Sigmoid colon (tissue), 7 donors: ENCODE measurements around the gene GRIN1. TPM values are rescaled to one million over a fixed set of nuclear protein-coding genes. Genes with fewer than 3 reads are reported as not detected.
A peak's percentile ranks its signal among the peaks of the same experiment; 100 is the strongest.

Source experiments
- DNase-seq: peaks from one replicate; pipeline ENCODE4 v3.0.0-alpha.2; 2019
- H3K27ac ChIP-seq, 4 donors: fragments of 200-600 bp; sonication (generic); one replicate each; pipeline ENCODE4 v1.5.1; 2016 to 2019; ENCODE audit warnings: mild to moderate bottlenecking in 1 of 4
- H3K27me3 ChIP-seq, 3 donors: fragments of 200-600 bp; sonication (generic); one replicate each; pipeline ENCODE4 v1.5.1; 2019; ENCODE audit warnings: mild to moderate bottlenecking in 1 of 3
- H3K36me3 ChIP-seq, 4 donors: fragments of 200-600 bp; sonication (generic); one replicate each; pipeline ENCODE4 v1.5.1; 2016 to 2019
- H3K4me1 ChIP-seq, 4 donors: fragments of 200-600 bp; sonication (generic); one replicate each; pipeline ENCODE4 v1.5.1; 2017 to 2019
- H3K4me3 ChIP-seq, 4 donors: fragments of 200-600 bp; sonication (generic); one replicate each; pipeline ENCODE4 v1.5.1; 2017 to 2019; ENCODE audit warnings: mild to moderate bottlenecking in 2 of 4, moderate library complexity in 1 of 4
- H3K9me3 ChIP-seq, 4 donors: fragments of 200-600 bp in 3 of 4; sonication (generic) in 3 of 4; one replicate each; pipeline versions ENCODE4 v1.5.1 to v1.6.1; 2013 to 2019
- EP300 ChIP-seq, 4 donors: sonication (generic); formaldehyde crosslinking; IDR thresholded peaks; one replicate each; pipeline ENCODE4 v1.6.1; 2017; ENCODE audit warnings: antibody characterized with exemption in 4 of 4
- POLR2A ChIP-seq, 2 donors: fragments of 450-650 bp; IDR thresholded peaks; one replicate each; pipeline ENCODE4 v1.6.1; 2016; ENCODE audit warnings: antibody characterized with exemption in 2 of 2, mild to moderate bottlenecking in 2 of 2, moderate library complexity in 2 of 2
- POLR2AphosphoS5 ChIP-seq, 4 donors: sonication (generic); formaldehyde crosslinking; IDR thresholded peaks; one replicate each; pipeline ENCODE4 v1.6.1; 2017; ENCODE audit warnings: antibody characterized with exemption in 4 of 4
- WGBS, 2 donors: extraction: QIAGEN DNeasy Blood & Tissue Kit; methylation state at CpG; one replicate each; pipeline ENCODE4 v1.1.7; 2013; 5-methylcytosine and 5-hydroxymethylcytosine counted together
- intact Hi-C: fragments of 100-400 bp; cut with DNase I; formaldehyde crosslinking; loops from one replicate; pipeline ENCODE4 v1.15.1; 2023
- polyA plus RNA-seq, 3 donors: library from polyadenylated mRNA; stranded (reverse); fragments of 200-250 nt; gene quantifications; one replicate each; pipeline ENCODE4 v1.2.3, GENCODE V29; 2013
- total RNA-seq, 4 donors: library from RNA; depleted of rRNA; stranded (reverse); fragments of >200 nt; gene quantifications; one replicate each; pipeline ENCODE4 v1.1.0, GENCODE V29; 2016
- TF ChIP-seq, protein P1 (sequence below), 4 experiments: fragments of 450-650 bp in 3 of 4; fragments of 200-600 bp in 1 of 4; IDR thresholded peaks; one replicate each; pipeline ENCODE4 v1.5.1; 2016 to 2019; ENCODE audit warnings: antibody characterized with exemption in 4 of 4, mild to moderate bottlenecking in 3 of 4, moderate library complexity in 2 of 4
- donor health status: healthy with polysubstance abuse.
- donor health status: Bipolar disorder and iron deficiency.
- donor health status: healthy.

The GRIN1 gene
- total and polyA plus RNA-seq, 7 donors: 0.16 to 1.1 (median 0.41) TPM; not detected in 2

DNA sequence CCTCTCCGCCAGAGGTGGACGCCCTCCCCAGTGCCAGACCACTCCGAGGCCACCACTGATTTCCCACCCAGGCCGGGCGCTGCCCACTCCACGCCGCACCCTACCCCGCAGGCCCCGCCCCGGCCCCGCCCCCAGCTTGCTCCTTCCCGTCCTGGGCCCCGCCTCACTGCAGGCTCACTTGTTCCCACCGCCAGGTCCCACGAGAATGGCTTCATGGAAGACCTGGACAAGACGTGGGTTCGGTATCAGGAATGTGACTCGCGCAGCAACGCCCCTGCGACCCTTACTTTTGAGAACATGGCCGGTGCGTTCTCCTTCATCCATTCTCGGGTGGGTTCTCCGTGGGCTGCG, 24.4 kb downstream of the GRIN1 start:
- intact Hi-C loops: no loop called here
- Histone ChIP-seq H3K9me3 (no peaks in the 10 kb centered on the region), H3K27me3 (peaks cover 93 to 100% (median 100%) of the 10 kb centered on the region in 3 donors), H3K4me3 (peak overlapping the region in 2 of 4 donors; percentile 23 to 33), H3K27ac (no peak overlapping the region), H3K36me3 (no peaks in the 10 kb centered on the region), H3K4me1 (peaks cover 0 to 38% (median 36%) of the 10 kb centered on the region in 4 donors)
- TF ChIP-seq POLR2AphosphoS5 (IDR thresholded peaks at IDR 0.05) (no peak), POLR2A (IDR thresholded peaks at IDR 0.05) (no peak), EP300 (IDR thresholded peaks at IDR 0.05) (no peak)
- TF ChIP-seq, protein P1, sequence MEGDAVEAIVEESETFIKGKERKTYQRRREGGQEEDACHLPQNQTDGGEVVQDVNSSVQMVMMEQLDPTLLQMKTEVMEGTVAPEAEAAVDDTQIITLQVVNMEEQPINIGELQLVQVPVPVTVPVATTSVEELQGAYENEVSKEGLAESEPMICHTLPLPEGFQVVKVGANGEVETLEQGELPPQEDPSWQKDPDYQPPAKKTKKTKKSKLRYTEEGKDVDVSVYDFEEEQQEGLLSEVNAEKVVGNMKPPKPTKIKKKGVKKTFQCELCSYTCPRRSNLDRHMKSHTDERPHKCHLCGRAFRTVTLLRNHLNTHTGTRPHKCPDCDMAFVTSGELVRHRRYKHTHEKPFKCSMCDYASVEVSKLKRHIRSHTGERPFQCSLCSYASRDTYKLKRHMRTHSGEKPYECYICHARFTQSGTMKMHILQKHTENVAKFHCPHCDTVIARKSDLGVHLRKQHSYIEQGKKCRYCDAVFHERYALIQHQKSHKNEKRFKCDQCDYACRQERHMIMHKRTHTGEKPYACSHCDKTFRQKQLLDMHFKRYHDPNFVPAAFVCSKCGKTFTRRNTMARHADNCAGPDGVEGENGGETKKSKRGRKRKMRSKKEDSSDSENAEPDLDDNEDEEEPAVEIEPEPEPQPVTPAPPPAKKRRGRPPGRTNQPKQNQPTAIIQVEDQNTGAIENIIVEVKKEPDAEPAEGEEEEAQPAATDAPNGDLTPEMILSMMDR (IDR thresholded peaks at IDR 0.05): no peak
- no peak for DNase-seq
- WGBS, 2 donors: 31 to 45% methylated on average over 26 of the region's 26 CpGs

DNA sequence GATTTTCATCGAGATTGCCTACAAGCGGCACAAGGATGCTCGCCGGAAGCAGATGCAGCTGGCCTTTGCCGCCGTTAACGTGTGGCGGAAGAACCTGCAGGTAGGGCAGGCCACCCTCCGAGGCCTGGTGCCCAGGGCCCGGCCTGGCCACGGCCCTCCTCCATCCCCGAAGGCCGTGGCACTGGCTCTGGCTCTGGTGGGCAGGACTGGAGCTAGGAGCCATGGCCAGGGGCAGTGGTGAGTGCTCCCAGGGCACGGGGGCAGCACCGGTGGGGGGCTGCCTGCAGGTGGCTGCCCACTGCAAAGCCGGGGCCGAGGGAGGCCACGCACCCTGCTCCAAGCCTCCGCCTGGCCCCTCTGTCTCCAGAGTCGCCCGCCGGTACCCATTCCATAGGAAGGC, 24.9 kb downstream of the GRIN1 start:
- Histone ChIP-seq H3K4me1 (peaks cover 0 to 43% (median 41%) of the 10 kb centered on the region in 4 donors), H3K27ac (no peak overlapping the region), H3K9me3 (no peaks in the 10 kb centered on the region), H3K27me3 (peaks cover 94 to 100% (median 100%) of the 10 kb centered on the region in 3 donors), H3K36me3 (no peaks in the 10 kb centered on the region), H3K4me3 (no peak overlapping the region)
- no peak for DNase-seq
- WGBS, 2 donors: 83% methylated on average over 22 of the region's 22 CpGs
- TF ChIP-seq, protein P1 (IDR thresholded peaks at IDR 0.05): no peak
- TF ChIP-seq POLR2A (IDR thresholded peaks at IDR 0.05): no peak
- no peak for TF ChIP-seq POLR2AphosphoS5 (IDR thresholded peaks at IDR 0.05)
- no peak for TF ChIP-seq EP300 (IDR thresholded peaks at IDR 0.05)
- intact Hi-C loops: no loop called here

DNA sequence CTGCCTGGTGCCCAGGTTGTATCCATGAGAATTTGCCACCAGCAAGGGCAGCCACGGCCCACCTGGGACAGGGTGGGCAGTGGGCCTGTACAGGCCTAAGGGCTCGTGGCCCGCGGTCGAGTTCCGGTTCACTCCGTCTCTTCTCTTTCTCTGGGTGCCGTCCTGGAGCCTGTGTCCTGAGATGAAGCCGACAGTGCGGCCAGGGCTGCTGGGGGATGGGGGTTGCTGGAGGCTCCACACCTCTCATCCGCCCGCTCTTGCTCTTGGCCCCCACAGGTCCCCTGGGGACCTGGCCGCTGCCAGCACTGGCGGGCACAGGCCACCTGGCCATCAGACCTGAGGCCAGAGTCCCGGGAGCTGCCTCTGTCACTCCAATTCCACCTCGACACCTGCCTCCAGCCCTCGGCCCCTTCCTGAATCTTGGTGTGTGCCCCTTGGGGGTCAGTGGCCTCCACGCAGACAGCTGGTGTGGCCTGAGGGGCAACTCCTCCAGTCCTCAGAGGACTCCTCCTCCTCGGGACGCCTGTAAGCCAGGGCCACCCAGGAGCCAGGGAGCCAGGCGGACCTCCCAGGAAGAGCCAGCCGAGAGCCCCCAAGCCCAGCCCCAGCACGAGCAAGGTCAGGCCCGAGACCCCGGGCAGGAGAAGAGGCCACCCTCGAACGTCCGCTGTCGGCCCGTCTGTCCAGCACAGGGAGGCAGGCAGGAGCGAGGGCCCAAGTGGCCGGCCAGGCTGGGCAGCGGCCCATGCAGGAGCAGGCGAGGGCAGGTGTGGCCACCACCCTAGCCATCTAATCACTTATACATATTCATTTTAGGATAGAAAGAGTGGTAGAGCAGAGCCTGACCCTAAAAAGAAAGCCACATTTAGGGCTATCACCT, 25.7 kb downstream of the GRIN1 start:
- WGBS, 2 donors: 79 to 86% methylated on average over 34 of the region's 34 CpGs
- peaks cover 0 to 51% (median 49%) of the 10 kb centered on the region in 4 donors for H3K4me1 ChIP-seq
- H3K36me3 ChIP-seq: no peaks in the 10 kb centered on the region
- TF ChIP-seq POLR2AphosphoS5 (IDR thresholded peaks at IDR 0.05) (no peak), EP300 (IDR thresholded peaks at IDR 0.05) (no peak), POLR2A (IDR thresholded peaks at IDR 0.05) (no peak)
- TF ChIP-seq, protein P1 (IDR thresholded peaks at IDR 0.05): no peak
- DNase-seq: no peak
- intact Hi-C loops: no loop called here
- peaks cover 94 to 100% (median 100%) of the 10 kb centered on the region in 3 donors for H3K27me3 ChIP-seq
- H3K27ac ChIP-seq: no peak overlapping the region
- no peak overlapping the region for H3K4me3 ChIP-seq
- no peaks in the 10 kb centered on the region for H3K9me3 ChIP-seq

DNA sequence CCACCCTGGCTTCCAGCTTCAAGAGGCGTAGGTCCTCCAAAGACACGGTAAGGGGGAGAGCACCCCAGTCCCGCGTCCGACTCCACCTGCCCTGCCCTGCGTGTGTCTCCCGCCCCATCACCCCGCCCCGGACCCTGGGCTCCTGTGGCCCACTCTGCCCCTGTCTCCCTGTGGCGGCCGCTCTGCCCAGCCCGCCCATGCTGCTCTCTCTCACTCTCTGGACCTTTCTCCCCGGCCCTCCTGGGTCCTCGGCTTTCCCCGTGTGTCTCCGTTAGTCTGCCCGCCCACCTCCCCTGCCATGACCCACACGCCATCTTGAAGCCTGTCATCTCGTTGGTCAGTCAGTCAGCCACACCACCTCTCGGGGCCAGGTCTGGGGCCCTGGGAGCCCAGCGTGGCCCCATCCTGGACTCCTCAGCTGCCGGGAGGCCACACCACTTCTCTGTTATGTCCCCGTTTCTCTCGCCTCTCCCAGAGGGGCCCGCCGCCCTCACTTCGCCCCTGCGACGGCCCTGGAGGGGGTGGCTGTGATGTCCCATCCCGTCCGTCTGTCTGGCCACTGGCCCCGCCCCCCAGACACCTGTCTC, 26.4 kb downstream of the GRIN1 start:
- H3K9me3 ChIP-seq: no peaks in the 10 kb centered on the region
- H3K27me3 ChIP-seq: peaks cover 95 to 100% (median 100%) of the 10 kb centered on the region in 3 donors
- TF ChIP-seq POLR2AphosphoS5 (IDR thresholded peaks at IDR 0.05) (no peak), EP300 (IDR thresholded peaks at IDR 0.05) (no peak), POLR2A (IDR thresholded peaks at IDR 0.05) (no peak)
- TF ChIP-seq, protein P1 (IDR thresholded peaks at IDR 0.05): no peak
- intact Hi-C loops: no loop called here
- WGBS, 2 donors: 84 to 89% methylated on average over 32 of the region's 32 CpGs
- no peak overlapping the region for H3K4me3 ChIP-seq
- H3K4me1 ChIP-seq: peaks cover 0 to 54% (median 53%) of the 10 kb centered on the region in 4 donors
- no peaks in the 10 kb centered on the region for H3K36me3 ChIP-seq
- DNase-seq: no peak
- H3K27ac ChIP-seq: no peak overlapping the region
